ENCODE results near the gene SLC2A6. TPM values are rescaled to one million over a fixed set of nuclear protein-coding genes. Genes with fewer than 3 reads are reported as not detected.
A peak's percentile ranks its signal among the peaks of the same experiment; 100 is the strongest.

The SLC2A6 gene
- total RNA-seq, 1 experiment from 2014 or later = 15.4 TPM

- DNase-seq (ENCODE audit: low read depth) = no peak
Measured at GRCh38 chr9:133496861-133497842, 18.3 kb upstream of the SLC2A6 start.

GRCh38 chr9:133495327-133496293 is 16.7 kb upstream of the SLC2A6 start:
- no peak for DNase-seq (ENCODE audit: low read depth)

- DNase-seq (ENCODE audit: low read depth) = no peak
Measured at GRCh38 chr9:133494636-133495326, 15.9 kb upstream of the SLC2A6 start.

- DNase-seq (ENCODE audit: low read depth) = no peak
Measured at GRCh38 chr9:133493845-133494540, 15.1 kb upstream of the SLC2A6 start.

- no peak for DNase-seq (ENCODE audit: low read depth)
Measured at GRCh38 chr9:133493428-133493827, 14.5 kb upstream of the SLC2A6 start.

GRCh38 chr9:133492061-133493021 is 13.4 kb upstream of the SLC2A6 start:
- peak; percentile 92 for DNase-seq (ENCODE audit: low read depth)

GRCh38 chr9:133491656-133491925 is 12.7 kb upstream of the SLC2A6 start:
- no peak for DNase-seq (ENCODE audit: low read depth)

- peak; percentile 66 for DNase-seq (ENCODE audit: low read depth)
Measured at GRCh38 chr9:133490865-133491655, 12.2 kb upstream of the SLC2A6 start.

GRCh38 chr9:133490201-133490681 is 11.3 kb upstream of the SLC2A6 start:
- DNase-seq (ENCODE audit: low read depth) = peak; percentile 40

GRCh38 chr9:133489253-133490190 is 10.6 kb upstream of the SLC2A6 start:
- DNase-seq (ENCODE audit: low read depth) = peak; percentile 67

- no peak for DNase-seq (ENCODE audit: low read depth)
Measured at GRCh38 chr9:133488686-133489252, 9.9 kb upstream of the SLC2A6 start.

GRCh38 chr9:133487331-133487725 is 8.4 kb upstream of the SLC2A6 start:
- no peak for DNase-seq (ENCODE audit: low read depth)

- no peak for DNase-seq (ENCODE audit: low read depth)
Measured at GRCh38 chr9:133485531-133486260, 6.8 kb upstream of the SLC2A6 start.

- peak; percentile 42 for DNase-seq (ENCODE audit: low read depth)
Measured at GRCh38 chr9:133484671-133485437, 6.0 kb upstream of the SLC2A6 start.

GRCh38 chr9:133483611-133484010 is 4.7 kb upstream of the SLC2A6 start:
- DNase-seq (ENCODE audit: low read depth) = no peak
